A549 (cell line): Measurements from ENCODE around the gene WASF2. TPM values are rescaled to one million over a fixed set of nuclear protein-coding genes. Genes with fewer than 3 reads are reported as not detected.
A peak's percentile ranks its signal among the peaks of the same experiment; 100 is the strongest.

Source experiments
- ATAC-seq, 2 experiments: fragments of 200-7000 bp in 1 of 2; fragments of >200 bp in 1 of 2; cut with Nextera tagmentation in 1 of 2; cut with Tn5 transposase in 1 of 2; 3 replicates each; pipeline versions ENCODE4 v1.8.0 to v1.9.1; 2018 to 2020; ENCODE audit warnings: mild to moderate bottlenecking in 1 of 2, moderate library complexity in 1 of 2
- CTCF ChIA-PET: fragments of 300-600 bp; sonication (Branson Sonifier 250); formaldehyde crosslinking; extraction: SDS; loops from one replicate; lab custom pipeline; 2021; ENCODE audit warnings: antibody characterized with exemption, inconsistent platforms; lab: Yijun Ruan, JAX
- POLR2A ChIA-PET: fragments of 350-600 bp; formaldehyde crosslinking; extraction: SDS; loops from one replicate; lab custom pipeline; 2021; ENCODE audit warnings: antibody characterized with exemption, inconsistent platforms; lab: Yijun Ruan, JAX
- DNase-seq, 2 experiments: peaks; one replicate each; pipeline versions ENCODE4 v3.0.0 to v3.0.0-alpha.2; 2011 to 2016; ENCODE audit warnings: low read depth in 1 of 2, low spot score in 1 of 2
- FAIRE-seq: peaks from 2 replicates; lab custom pipeline; 2011; peaks lifted over from hg19 to GRCh38; lab: Jason Lieb, UNC
- H3K27ac ChIP-seq, 2 experiments: fragments of >200 bp; sonication (Bioruptor Twin); formaldehyde crosslinking; 3 replicates each; pipeline ENCODE4 v1.5.1; 2016 to 2017
- H3K4me1 ChIP-seq: fragments of >200 bp; sonication (Bioruptor Twin); formaldehyde crosslinking; 3 replicates; pipeline ENCODE4 v1.6.1; 2016
- H3K4me2 ChIP-seq: fragments of >200 bp; sonication (Bioruptor Twin); formaldehyde crosslinking; 3 replicates; pipeline ENCODE4 v1.6.1; 2016
- H3K4me3 ChIP-seq: fragments of >200 bp; sonication (Bioruptor Twin); formaldehyde crosslinking; 3 replicates; pipeline ENCODE4 v1.5.1; 2016
- H3K9me3 ChIP-seq: fragments of >200 bp; sonication (Bioruptor Twin); formaldehyde crosslinking; 3 replicates; pipeline ENCODE4 v1.6.1; 2016
- BHLHE40 ChIP-seq: IDR thresholded peaks from 2 replicates; pipeline ENCODE4 v1.6.1; 2012; ENCODE audit warnings: low read depth, low read length, inconsistent platforms
- CBX2 ChIP-seq: fragments of 200-600 bp; sonication (generic); IDR thresholded peaks from 2 replicates; pipeline ENCODE4 v1.6.1; 2016; ENCODE audit warnings: low read depth, mild to moderate bottlenecking, borderline replicate concordance
- CBX8 ChIP-seq: fragments of 200-600 bp; sonication (generic); IDR thresholded peaks from 2 replicates; pipeline ENCODE4 v1.6.1; 2016
- CHD4 ChIP-seq: fragments of 200-600 bp; sonication (generic); IDR thresholded peaks from 2 replicates; pipeline ENCODE4 v1.6.1; 2016; ENCODE audit warnings: antibody characterized with exemption, mild to moderate bottlenecking, borderline replicate concordance
- EP300 ChIP-seq, 2 experiments: fragments of >200 bp; sonication (Bioruptor Twin); formaldehyde crosslinking; IDR thresholded peaks; 2 replicates in 1 of 2; 3 replicates in 1 of 2; pipeline ENCODE4 v1.6.1; 2016 to 2017
- ESRRA ChIP-seq: fragments of 150-350 bp; IDR thresholded peaks from 2 replicates; pipeline ENCODE4 v1.6.1; 2014; ENCODE audit warnings: mild to moderate bottlenecking, low read length, borderline replicate concordance
- GATA3 ChIP-seq: IDR thresholded peaks from 2 replicates; pipeline ENCODE4 v1.6.1; 2012; ENCODE audit warnings: borderline replicate concordance
- JUN ChIP-seq, 2 experiments: fragments of >200 bp; sonication (Bioruptor Twin); formaldehyde crosslinking; IDR thresholded peaks; 2 replicates in 1 of 2; 3 replicates in 1 of 2; pipeline ENCODE4 v1.6.1; 2016 to 2017
- KDM1A ChIP-seq: fragments of 200-600 bp; sonication (generic); IDR thresholded peaks from 2 replicates; pipeline ENCODE4 v1.6.1; 2016; ENCODE audit warnings: low read depth, mild to moderate bottlenecking
- MAFK ChIP-seq: fragments of 450-650 bp; IDR thresholded peaks from 2 replicates; pipeline ENCODE4 v1.6.1; 2014; ENCODE audit not compliant: partially characterized antibody
- PBX3 ChIP-seq: IDR thresholded peaks from 2 replicates; pipeline ENCODE4 v1.6.1; 2012
- POLR2A ChIP-seq: IDR thresholded peaks from 2 replicates; pipeline ENCODE4 v1.6.1; 2012; ENCODE audit warnings: mild to moderate bottlenecking, low read length
- REST ChIP-seq: fragments of 200-600 bp; sonication (generic); IDR thresholded peaks from 2 replicates; pipeline ENCODE4 v1.6.1; 2016; ENCODE audit warnings: antibody characterized with exemption, mild to moderate bottlenecking, moderate library complexity
- RFX5 ChIP-seq: fragments of 450-650 bp; IDR thresholded peaks from 2 replicates; pipeline ENCODE4 v1.7.1; 2014; ENCODE audit warnings: antibody characterized with exemption, mild to moderate bottlenecking, moderate library complexity
- RNF2 ChIP-seq: fragments of 200-600 bp; sonication (generic); IDR thresholded peaks from 2 replicates; pipeline ENCODE4 v1.6.1; 2016; ENCODE audit warnings: low read depth, mild to moderate bottlenecking, antibody characterized with exemption, moderate library complexity, borderline replicate concordance
- SMC3 ChIP-seq: fragments of >200 bp; sonication (Bioruptor Twin); formaldehyde crosslinking; IDR thresholded peaks from 3 replicates; pipeline ENCODE4 v1.6.1; 2018; ENCODE audit warnings: inconsistent platforms
- USF2 ChIP-seq: fragments of 450-650 bp; IDR thresholded peaks from 2 replicates; pipeline ENCODE4 v1.6.1; 2014; ENCODE audit warnings: antibody characterized with exemption
- ZFP36 ChIP-seq: fragments of 450-650 bp; IDR thresholded peaks from 2 replicates; pipeline ENCODE4 v1.6.1; 2014; ENCODE audit warnings: borderline replicate concordance; ENCODE audit not compliant: partially characterized antibody
- WGBS: methylation state at CpG from one replicate; pipeline ENCODE4 v1.1.6; 2017; ENCODE audit errors: missing lambda C conversion rate; 5-methylcytosine and 5-hydroxymethylcytosine counted together
- polyA plus RNA-seq, 4 experiments: library from polyadenylated mRNA; depleted of rRNA in 3 of 4; stranded (reverse); fragments of >200 nt; fragmentation: RNase III in 1 of 4; extraction: RNeasy Plus Mini Kit Qiagen cat#74134 plus additional on column Dnase treatment in 1 of 4; gene quantifications; 2 replicates in 3 of 4; 3 replicates in 1 of 4; pipeline ENCODE4 v1.2.3, GENCODE V29; 2011 to 2017
- TF ChIP-seq, protein P1 (sequence below): IDR thresholded peaks from 2 replicates; pipeline ENCODE4 v1.6.1; 2012; ENCODE audit warnings: low read depth, borderline replicate concordance
- TF ChIP-seq, protein P2 (sequence below): fragments of 150-350 bp; IDR thresholded peaks from 2 replicates; pipeline ENCODE4 v1.6.1; 2014; ENCODE audit warnings: low read depth, mild to moderate bottlenecking, low read length
- TF ChIP-seq, protein P3 (sequence below): fragments of >200 bp; sonication (Bioruptor Twin); formaldehyde crosslinking; IDR thresholded peaks from 3 replicates; pipeline ENCODE4 v1.6.1; 2016

The WASF2 gene
- polyA plus RNA-seq, 2 of the 4 experiments (the other 2 are of a cell fraction), result 22.7 to 44.9 TPM

DNA sequence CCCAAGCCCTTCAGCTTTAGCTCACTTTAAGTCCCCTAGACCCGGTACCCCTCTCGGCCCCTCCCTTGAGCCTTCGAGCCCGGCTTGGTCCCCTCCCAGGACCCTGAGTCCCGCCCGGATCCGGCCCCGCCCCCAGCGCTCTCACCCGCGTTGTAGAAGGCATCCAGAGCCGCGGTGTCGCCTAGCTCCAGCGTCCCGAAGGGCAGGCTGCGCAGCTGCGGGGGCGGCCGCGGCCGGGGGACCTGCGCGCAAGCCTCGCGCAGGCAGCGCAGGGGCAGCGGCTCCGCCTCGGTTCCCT is 123.9 kb downstream of the WASF2 start:
- ATAC-seq, result peak; percentile 71 to 77
- TF ChIP-seq SMC3 (no peak), ZFP36 (no peak), POLR2A (peak; percentile 51), BHLHE40 (no peak), REST (no peak), RNF2 (no peak), USF2 (no peak), RFX5 (peak; percentile 79), EP300 (IDR thresholded peaks at IDR 0.05) (no peak), ESRRA (no peak), GATA3 (no peak), JUN (IDR thresholded peaks at IDR 0.05) (0 out of 5 replicates have a peak, but pooled peaks of 1 of the 2 experiments have one; percentile 25), CBX8 (no peak), KDM1A (no peak), MAFK (no peak), CHD4 (no peak)
- TF ChIP-seq, protein P1, sequence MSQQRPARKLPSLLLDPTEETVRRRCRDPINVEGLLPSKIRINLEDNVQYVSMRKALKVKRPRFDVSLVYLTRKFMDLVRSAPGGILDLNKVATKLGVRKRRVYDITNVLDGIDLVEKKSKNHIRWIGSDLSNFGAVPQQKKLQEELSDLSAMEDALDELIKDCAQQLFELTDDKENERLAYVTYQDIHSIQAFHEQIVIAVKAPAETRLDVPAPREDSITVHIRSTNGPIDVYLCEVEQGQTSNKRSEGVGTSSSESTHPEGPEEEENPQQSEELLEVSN, result no peak
- TF ChIP-seq, protein P2, sequence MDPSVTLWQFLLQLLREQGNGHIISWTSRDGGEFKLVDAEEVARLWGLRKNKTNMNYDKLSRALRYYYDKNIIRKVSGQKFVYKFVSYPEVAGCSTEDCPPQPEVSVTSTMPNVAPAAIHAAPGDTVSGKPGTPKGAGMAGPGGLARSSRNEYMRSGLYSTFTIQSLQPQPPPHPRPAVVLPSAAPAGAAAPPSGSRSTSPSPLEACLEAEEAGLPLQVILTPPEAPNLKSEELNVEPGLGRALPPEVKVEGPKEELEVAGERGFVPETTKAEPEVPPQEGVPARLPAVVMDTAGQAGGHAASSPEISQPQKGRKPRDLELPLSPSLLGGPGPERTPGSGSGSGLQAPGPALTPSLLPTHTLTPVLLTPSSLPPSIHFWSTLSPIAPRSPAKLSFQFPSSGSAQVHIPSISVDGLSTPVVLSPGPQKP, result no peak
- ChIA-PET CTCF (interaction anchor here (0.6 to 10.3 kb wide), 19 partner anchors 11 to 240 kb away, joined by 3 to 130 read pairs (median 4); partner anchors contain the start of gene SYTL1), POLR2A (interaction anchor here (0.6 to 2.1 kb wide), 6 partner anchors 9 to 986 kb away, joined by 4 to 13 read pairs (median 6); no protein-coding TSS in a partner anchor)
- 10% methylated on average over 2 of the region's 30 CpGs for WGBS
- Histone ChIP-seq H3K4me2 (peak overlapping the region; percentile 95), H3K27ac (peak overlapping the region; percentile 93 to 97), H3K9me3 (no peaks in the 10 kb centered on the region), H3K4me3 (peak overlapping the region; percentile 78), H3K4me1 (peaks cover 14% of the 10 kb centered on the region)
- FAIRE-seq, result no peak
- peak; percentile 75 to 78 for DNase-seq

DNA sequence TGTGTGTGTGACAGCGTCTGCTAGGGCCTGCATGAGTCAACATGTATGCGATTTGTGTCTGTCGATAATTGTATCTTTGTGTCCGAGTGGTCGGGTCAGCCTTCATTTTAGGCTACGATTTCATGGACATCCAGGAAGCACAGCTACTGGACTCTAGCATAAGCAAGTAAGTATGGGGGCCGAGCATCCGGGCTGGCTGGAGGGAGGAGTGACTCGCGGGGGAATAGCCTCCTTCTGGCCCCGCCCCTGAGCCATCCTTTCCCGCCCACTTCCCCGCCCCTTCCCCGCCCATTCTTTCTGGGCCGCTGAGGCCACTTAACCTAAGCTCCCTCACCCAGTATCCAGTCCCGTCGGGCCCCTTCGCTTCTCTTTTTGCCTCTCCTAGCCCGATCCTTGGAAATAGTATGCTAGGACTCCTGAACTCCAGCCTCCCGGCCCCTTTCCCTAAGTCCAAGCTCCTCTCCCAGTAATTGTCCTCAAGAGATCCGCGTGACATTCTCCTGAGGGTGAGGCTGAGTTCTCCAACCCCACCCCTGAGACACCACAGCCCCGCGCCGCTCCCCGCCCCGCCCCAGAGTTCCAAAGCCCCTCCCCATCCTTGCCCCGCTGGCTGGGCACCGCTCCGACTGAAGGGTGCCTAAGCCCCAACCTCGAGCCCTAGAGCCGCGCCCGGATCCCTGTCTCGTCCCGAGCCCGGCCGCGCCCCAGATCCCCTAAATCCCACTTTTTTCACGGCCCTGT is 124.4 kb downstream of the WASF2 start:
- FAIRE-seq (no peak), ATAC-seq (peak; percentile 81 to 86), DNase-seq (peak; percentile 74 to 87)
- H3K27ac ChIP-seq, result peak overlapping the region; percentile 93 to 97
- no peak for TF ChIP-seq BHLHE40
- TF ChIP-seq, protein P3, sequence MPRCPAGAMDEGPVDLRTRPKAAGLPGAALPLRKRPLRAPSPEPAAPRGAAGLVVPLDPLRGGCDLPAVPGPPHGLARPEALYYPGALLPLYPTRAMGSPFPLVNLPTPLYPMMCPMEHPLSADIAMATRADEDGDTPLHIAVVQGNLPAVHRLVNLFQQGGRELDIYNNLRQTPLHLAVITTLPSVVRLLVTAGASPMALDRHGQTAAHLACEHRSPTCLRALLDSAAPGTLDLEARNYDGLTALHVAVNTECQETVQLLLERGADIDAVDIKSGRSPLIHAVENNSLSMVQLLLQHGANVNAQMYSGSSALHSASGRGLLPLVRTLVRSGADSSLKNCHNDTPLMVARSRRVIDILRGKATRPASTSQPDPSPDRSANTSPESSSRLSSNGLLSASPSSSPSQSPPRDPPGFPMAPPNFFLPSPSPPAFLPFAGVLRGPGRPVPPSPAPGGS, result 0 out of 3 replicates have a peak, but pooled peaks have one; percentile 24
- 0 out of 2 replicates have a peak, but pooled peaks have one; percentile 10 for TF ChIP-seq PBX3
- no peak for TF ChIP-seq CBX2
- H3K9me3 ChIP-seq, result no peaks in the 10 kb centered on the region
- peak overlapping the region; percentile 78 for H3K4me3 ChIP-seq
- ChIA-PET POLR2A (interaction anchor here (0.5 to 2.1 kb wide), 7 partner anchors 12 to 987 kb away, joined by 3 to 13 read pairs (median 5); no protein-coding TSS in a partner anchor), CTCF (interaction anchor here (0.6 to 10.3 kb wide), 20 partner anchors 12 to 241 kb away, joined by 3 to 130 read pairs (median 4); partner anchors contain the start of gene SYTL1)
- H3K4me1 ChIP-seq, result peaks cover 14% of the 10 kb centered on the region
- peak overlapping the region; percentile 95 for H3K4me2 ChIP-seq
- WGBS, result 5% methylated on average over 18 of the region's 40 CpGs
